B cell (primary cell): Measurements from ENCODE around the gene CFAP74.

Source experiments
- CTCF ChIP-seq: fragments of 200-600 bp; IDR thresholded peaks from one replicate; pipeline ENCODE4 v1.8.0; 2022; ENCODE audit warnings: antibody characterized with exemption, mild to moderate bottlenecking
- EZH2 ChIP-seq: IDR thresholded peaks from 2 replicates; pipeline ENCODE4 v1.6.1; 2012; ENCODE audit warnings: borderline replicate concordance, low read depth, mild to moderate bottlenecking, moderate library complexity, low read length; ENCODE audit not compliant: insufficient read depth, poor library complexity, severe bottlenecking

GRCh38 chr1:1924849-1925248 is 78.7 kb downstream of the CFAP74 start:
- TF ChIP-seq CTCF (no peak), EZH2 (no peak)
